RWPE1 (cell line): Measurements from ENCODE around the gene GPC6.

Experiments used
- CTCF ChIA-PET: fragments of 350-600 bp; sonication (Branson Sonifier 250); formaldehyde crosslinking; extraction: SDS; loops from one replicate; lab custom pipeline; 2021; lab: Yijun Ruan, JAX
- POLR2A ChIA-PET: fragments of 400-600 bp; formaldehyde crosslinking; extraction: SDS; loops from one replicate; lab custom pipeline; 2020; ENCODE audit warnings: antibody characterized with exemption; ENCODE audit not compliant: low non-redundant PET; lab: Yijun Ruan, JAX
- DNase-seq: peaks from one replicate; pipeline ENCODE4 v3.0.0; 2012; ENCODE audit warnings: low spot score
- H3K27ac ChIP-seq: fragments of 450-650 bp; 2 replicates; pipeline ENCODE4 v1.5.1; 2017
- CTCF ChIP-seq: fragments of 450-650 bp; conservative IDR thresholded peaks from 2 replicates; pipeline ENCODE4 v1.5.1; 2017; ENCODE audit warnings: low read depth, mild to moderate bottlenecking

The GPC6 gene

GRCh38 chr13:94413598-94413944, 1187.0 kb downstream of the GPC6 start:
- ChIA-PET CTCF (no interaction called here), POLR2A (no interaction called here)
- no peak for TF ChIP-seq CTCF
- H3K27ac ChIP-seq: no peak overlapping the region
- no peak for DNase-seq

- no peak overlapping the region for H3K27ac ChIP-seq
- no peak for TF ChIP-seq CTCF
- ChIA-PET CTCF (no interaction called here), POLR2A (no interaction called here)
- DNase-seq: no peak
Measured at GRCh38 chr13:94414141-94414540, 1187.5 kb downstream of the GPC6 start.

DNA sequence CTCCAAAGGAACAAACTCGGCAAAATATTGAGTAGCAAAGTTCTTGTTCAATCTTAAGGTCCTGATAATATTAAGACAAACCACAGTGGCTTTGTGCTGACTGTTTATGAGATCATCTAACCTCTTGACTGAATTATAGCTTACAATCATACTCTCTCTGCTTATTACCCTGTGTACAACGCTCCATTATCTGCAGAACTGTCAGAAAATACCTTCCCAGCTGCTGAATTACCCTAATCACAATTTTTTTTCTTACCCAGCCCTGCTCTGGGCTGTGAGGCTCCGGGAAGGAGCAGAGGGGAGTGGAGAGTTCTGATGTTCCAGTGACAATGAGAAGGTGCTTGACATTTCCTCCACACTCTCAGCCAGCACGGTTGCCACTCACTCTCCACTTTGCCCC, 1188.1 kb downstream of the GPC6 start:
- H3K27ac ChIP-seq: no peak overlapping the region
- DNase-seq: no peak
- TF ChIP-seq CTCF: no peak
- ChIA-PET POLR2A (no interaction called here), CTCF (no interaction called here)

GRCh38 chr13:94415500-94416237, 1189.1 kb downstream of the GPC6 start:
- ChIA-PET CTCF (interaction anchor here (1.5 kb wide), 1 partner anchor 20 kb away, joined by 3 read pairs; no protein-coding TSS in a partner anchor), POLR2A (no interaction called here)
- H3K27ac ChIP-seq: no peak overlapping the region
- no peak for TF ChIP-seq CTCF
- DNase-seq: no peak

DNA sequence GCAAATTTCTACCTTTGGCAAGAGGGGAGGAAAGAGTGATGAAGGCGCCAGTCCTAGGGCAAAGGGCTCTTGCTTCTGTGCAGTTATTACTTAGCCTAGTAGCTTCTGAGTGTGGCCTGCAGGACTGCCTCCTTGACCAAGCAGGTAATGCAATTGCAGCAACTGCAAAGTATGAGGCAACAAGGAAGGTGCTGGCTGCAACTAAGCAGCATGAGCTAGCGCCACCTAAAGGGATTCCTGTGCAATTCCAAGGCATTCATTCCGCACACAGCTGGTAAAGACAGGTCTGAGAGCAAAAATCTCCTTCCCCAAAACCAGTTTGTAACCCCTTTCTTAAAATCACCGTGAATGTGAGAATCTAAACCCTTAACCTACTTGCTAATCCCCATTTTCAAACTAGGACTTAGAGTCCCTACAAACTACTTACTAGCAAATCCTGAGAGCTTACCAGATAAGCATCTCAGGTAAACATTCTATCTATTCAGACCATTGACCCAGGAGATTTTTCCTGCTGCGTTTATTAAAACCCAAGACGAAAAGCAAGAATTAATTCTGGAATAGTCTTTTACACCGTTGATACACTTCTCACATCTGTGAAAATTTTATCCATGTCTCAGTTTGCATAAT, 1190.0 kb downstream of the GPC6 start:
- DNase-seq: no peak
- CTCF ChIA-PET: interaction anchor here (1.5 kb wide), 1 partner anchor 19 kb away, joined by 3 read pairs; no protein-coding TSS in a partner anchor
- TF ChIP-seq CTCF: peak; percentile 15; the same call in 1 of the 2 replicates
- no peak overlapping the region for H3K27ac ChIP-seq
- POLR2A ChIA-PET: no interaction called here

GRCh38 chr13:94417294-94417693, 1190.7 kb downstream of the GPC6 start:
- no peak overlapping the region for H3K27ac ChIP-seq
- no peak for TF ChIP-seq CTCF
- ChIA-PET CTCF (interaction anchor here (1.5 kb wide), 1 partner anchor 18 kb away, joined by 3 read pairs; no protein-coding TSS in a partner anchor), POLR2A (no interaction called here)
- no peak for DNase-seq
